HCT116 (cell line): ENCODE results near the gene TCAF2.
"Not testable (repeated sequence)": the region's sequence is repeated elsewhere in the genome, so short reads cannot be mapped to it uniquely, and the experiment has no call there.

Experiments
- ATF3 ChIP-seq: IDR thresholded peaks from 2 replicates; pipeline ENCODE4 v1.6.1; 2012
- CTCF ChIP-seq, 3 experiments: fragments of 200-600 bp in 1 of 3; sonication (generic) in 1 of 3; IDR thresholded peaks in 2 of 3; conservative IDR thresholded peaks in 1 of 3; 2 replicates each; pipeline ENCODE4 v1.5.1; 2012 to 2017; ENCODE audit warnings: low read depth in 2 of 3, low read length in 2 of 3, antibody characterized with exemption in 1 of 3, borderline replicate concordance in 1 of 3, control low read depth in 1 of 3, mild to moderate bottlenecking in 1 of 3, mixed read lengths in 1 of 3, mixed run types in 1 of 3, moderate library complexity in 1 of 3; ENCODE audit not compliant: insufficient read depth in 1 of 3
- ELF1 ChIP-seq: IDR thresholded peaks from 2 replicates; pipeline ENCODE4 v1.6.1; 2012; ENCODE audit warnings: low read depth, borderline replicate concordance
- POLR2A ChIP-seq: IDR thresholded peaks from 2 replicates; pipeline ENCODE4 v1.7.0; 2011; ENCODE audit warnings: borderline replicate concordance; ENCODE audit not compliant: insufficient read depth, insufficient read length; ENCODE audit errors: extremely low read depth
- POLR2AphosphoS5 ChIP-seq: IDR thresholded peaks from 2 replicates; pipeline ENCODE4 v1.6.1; 2011; ENCODE audit warnings: mild to moderate bottlenecking, low read depth, low read length, moderate library complexity
- SP1 ChIP-seq: IDR thresholded peaks from 2 replicates; pipeline ENCODE4 v1.6.1; 2012; ENCODE audit warnings: low read depth
- ZBTB33 ChIP-seq: IDR thresholded peaks from 2 replicates; pipeline ENCODE4 v1.6.1; 2011; ENCODE audit warnings: mild to moderate bottlenecking, low read length, moderate library complexity; ENCODE audit not compliant: insufficient replicate concordance; ENCODE audit errors: extremely low read depth

GRCh38 chr7:143589897-143590296 is 30.9 kb upstream of the TCAF2 start:
- TF ChIP-seq SP1; POLR2AphosphoS5; POLR2A; CTCF (IDR thresholded peaks at IDR 0.05 in 2 of 3, conservative IDR thresholded peaks at IDR 0.05 in 1 of 3; ENCODE audit: borderline replicate concordance in 1 of 3, insufficient read depth in 1 of 3, low read depth in 2 of 3, low read length in 2 of 3); ATF3; ELF1; ZBTB33: not testable (repeated sequence)
